ENCODE results near the gene SKAP2. TPM values are rescaled to one million over a fixed set of nuclear protein-coding genes. Genes with fewer than 3 reads are reported as not detected.

SKAP2 gene
- polyA plus RNA-seq, 1 donor from 2014 or later = 3.6 TPM

GRCh38 chr7:26694141-26694540 lies 170.2 kb downstream of the SKAP2 start:
- H3K9me2 ChIP-seq (ENCODE audit: insufficient read depth, low read length) = no peaks in the 10 kb centered on the region
- peak overlapping the region; percentile 26 for H3K4me2 ChIP-seq (ENCODE audit: low read length)
- H2AFZ ChIP-seq (ENCODE audit: low read depth, low read length) = no peak overlapping the region
- H3K27ac ChIP-seq (ENCODE audit: low read length) = no peak overlapping the region
- no peaks in the 10 kb centered on the region for H3K79me2 ChIP-seq (replicated peaks; ENCODE audit: insufficient read depth, low read length)
- no peaks in the 10 kb centered on the region for H3K36me3 ChIP-seq (ENCODE audit: insufficient read depth, low read length)
- H3K9me3 ChIP-seq (ENCODE audit: low read length) = no peaks in the 10 kb centered on the region
- no peaks in the 10 kb centered on the region for H3K27me3 ChIP-seq (ENCODE audit: insufficient read depth, low read depth, low read length)
- no peaks in the 10 kb centered on the region for H3F3A ChIP-seq (ENCODE audit: insufficient read depth, low read length, poor library complexity, severe bottlenecking)
- TF ChIP-seq REST (IDR thresholded peaks at IDR 0.05; ENCODE audit: borderline replicate concordance) (no peak), EP300 (conservative IDR thresholded peaks at IDR 0.05; ENCODE audit: poor library complexity, severe bottlenecking) (no peak), POLR2AphosphoS5 (IDR thresholded peaks at IDR 0.05) (no peak), EZH2 (IDR thresholded peaks at IDR 0.05; ENCODE audit: borderline replicate concordance, insufficient read depth, low read length, poor library complexity, severe bottlenecking) (no peak), RAD21 (conservative IDR thresholded peaks at IDR 0.05) (no peak)
- H3K9ac ChIP-seq (ENCODE audit: low read length) = no peak overlapping the region
- H4K20me1 ChIP-seq (ENCODE audit: insufficient read depth) = no peaks in the 10 kb centered on the region
- H3K4me3 ChIP-seq (ENCODE audit: low read length) = no peak overlapping the region

GRCh38 chr7:26691886-26692285 lies 172.5 kb downstream of the SKAP2 start:
- H3K9ac ChIP-seq (ENCODE audit: low read length) = no peak overlapping the region
- H3F3A ChIP-seq (ENCODE audit: insufficient read depth, low read length, poor library complexity, severe bottlenecking) = no peaks in the 10 kb centered on the region
- no peak overlapping the region for H3K4me3 ChIP-seq (ENCODE audit: low read length)
- H3K9me2 ChIP-seq (ENCODE audit: insufficient read depth, low read length) = no peaks in the 10 kb centered on the region
- no peaks in the 10 kb centered on the region for H3K9me3 ChIP-seq (ENCODE audit: low read length)
- no peak overlapping the region for H3K4me2 ChIP-seq (ENCODE audit: low read length)
- no peak overlapping the region for H2AFZ ChIP-seq (ENCODE audit: low read depth, low read length)
- no peaks in the 10 kb centered on the region for H3K36me3 ChIP-seq (ENCODE audit: insufficient read depth, low read length)
- TF ChIP-seq TAF1 (IDR thresholded peaks at IDR 0.05; ENCODE audit: low read depth) (no peak), CTCF (IDR thresholded peaks at IDR 0.05; ENCODE audit: poor library complexity, severe bottlenecking) (no peak), POLR2AphosphoS5 (IDR thresholded peaks at IDR 0.05) (no peak), MXI1 (conservative IDR thresholded peaks at IDR 0.05; ENCODE audit: poor library complexity, severe bottlenecking) (no peak), SMC3 (conservative IDR thresholded peaks at IDR 0.05; ENCODE audit: poor library complexity) (no peak), RAD21 (conservative IDR thresholded peaks at IDR 0.05) (no peak), EZH2 (IDR thresholded peaks at IDR 0.05; ENCODE audit: borderline replicate concordance, insufficient read depth, low read length, poor library complexity, severe bottlenecking) (no peak), REST (IDR thresholded peaks at IDR 0.05; ENCODE audit: borderline replicate concordance) (no peak), EP300 (conservative IDR thresholded peaks at IDR 0.05; ENCODE audit: poor library complexity, severe bottlenecking) (no peak)
- H4K20me1 ChIP-seq (ENCODE audit: insufficient read depth) = no peaks in the 10 kb centered on the region
- no peak overlapping the region for H3K27ac ChIP-seq (ENCODE audit: low read length)
- no peaks in the 10 kb centered on the region for H3K79me2 ChIP-seq (replicated peaks; ENCODE audit: insufficient read depth, low read length)
- H3K27me3 ChIP-seq (ENCODE audit: insufficient read depth, low read depth, low read length) = peaks cover 3% of the 10 kb centered on the region
